GM21737 (cell line): ENCODE data around the gene CACNG1.
"Not testable (repeated sequence)": the region's sequence is repeated elsewhere in the genome, so short reads cannot be mapped to it uniquely, and the experiment has no call there.

Experiments
- ATAC-seq: cut with Tn5 transposase; IDR thresholded peaks from one replicate; pipeline ENCODE4 v1.9.1; 2021; ENCODE audit warnings: mild to moderate bottlenecking, moderate library complexity; ENCODE audit not compliant: unreplicated experiment

Gene CACNG1

DNA sequence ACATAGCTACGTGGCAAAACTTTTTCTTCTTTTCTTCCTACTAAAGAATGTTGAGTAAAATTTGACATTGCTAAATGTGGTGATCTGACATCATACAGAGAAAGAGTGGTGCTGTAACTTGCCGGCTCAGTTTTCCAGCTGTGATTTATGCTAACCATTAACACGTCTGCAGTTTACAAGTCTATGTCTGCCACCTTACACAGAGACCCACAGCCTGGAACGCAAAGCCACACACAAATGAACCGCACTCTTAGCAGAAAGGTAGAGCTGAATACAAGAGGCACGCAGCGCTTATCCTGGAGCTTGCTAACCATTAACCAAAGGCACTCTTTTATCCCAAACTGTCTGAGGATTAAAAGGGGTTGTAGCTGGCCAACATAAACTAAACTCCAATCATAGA is 31.9 kb downstream of the CACNG1 start:
- no peak for ATAC-seq

DNA sequence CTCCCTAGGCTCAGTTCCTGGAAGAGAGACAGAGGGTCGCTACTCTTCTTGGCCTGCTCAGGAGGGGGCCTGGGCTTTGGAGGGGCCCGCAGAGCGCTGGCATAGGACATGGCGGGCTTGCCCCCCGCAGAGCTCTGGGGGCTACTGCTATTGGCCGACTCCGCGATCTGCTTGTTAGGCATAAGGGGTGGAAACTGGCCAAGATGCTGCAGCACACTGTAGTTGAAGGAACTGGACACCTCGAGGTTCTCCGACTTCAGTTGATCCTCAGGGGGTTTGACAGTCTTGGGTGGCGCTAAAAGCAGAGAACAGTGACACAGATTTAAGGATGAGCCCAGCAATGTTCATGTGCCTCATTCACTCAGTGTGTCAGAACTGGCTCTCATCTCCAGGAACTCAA is 33.9 kb downstream of the CACNG1 start:
- ATAC-seq, result no peak

DNA sequence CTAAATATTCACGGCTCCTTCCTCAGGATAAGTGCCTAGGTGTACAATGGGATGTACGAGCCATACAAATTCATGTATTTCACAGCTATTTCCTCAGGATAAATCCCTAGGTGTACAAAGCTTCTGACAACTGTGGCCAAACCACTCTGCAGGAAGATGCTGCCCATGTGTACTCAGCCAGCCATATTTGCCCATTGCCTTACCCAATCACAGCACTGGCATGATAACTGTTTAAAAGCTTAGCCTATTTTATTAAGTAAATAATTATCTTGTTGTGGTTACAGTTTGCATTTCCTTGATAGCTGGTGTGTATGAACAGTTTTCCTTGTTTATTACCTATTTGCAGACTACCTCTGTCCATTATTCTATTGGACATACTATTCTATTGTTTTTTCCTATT is 35.1 kb downstream of the CACNG1 start:
- no peak for ATAC-seq

DNA sequence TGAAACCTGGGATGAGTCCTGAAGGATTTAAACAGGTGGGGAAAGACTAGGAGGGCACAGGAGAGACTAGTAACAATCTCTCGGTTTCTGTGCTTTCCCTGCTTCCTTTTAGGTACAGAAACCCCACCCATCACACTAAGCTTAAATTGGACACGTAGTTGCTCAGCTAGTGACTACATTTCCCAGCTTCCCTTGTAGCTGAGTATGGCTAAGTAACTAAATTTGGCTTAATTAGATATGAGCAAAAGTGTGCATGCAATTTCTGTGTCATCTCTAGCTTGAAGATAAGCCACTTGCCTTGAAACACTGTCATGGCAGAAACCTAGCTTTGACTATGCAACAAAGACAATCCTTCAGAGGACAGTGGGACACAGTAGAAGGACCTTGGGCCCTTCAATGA is 36.5 kb downstream of the CACNG1 start:
- no peak for ATAC-seq

DNA sequence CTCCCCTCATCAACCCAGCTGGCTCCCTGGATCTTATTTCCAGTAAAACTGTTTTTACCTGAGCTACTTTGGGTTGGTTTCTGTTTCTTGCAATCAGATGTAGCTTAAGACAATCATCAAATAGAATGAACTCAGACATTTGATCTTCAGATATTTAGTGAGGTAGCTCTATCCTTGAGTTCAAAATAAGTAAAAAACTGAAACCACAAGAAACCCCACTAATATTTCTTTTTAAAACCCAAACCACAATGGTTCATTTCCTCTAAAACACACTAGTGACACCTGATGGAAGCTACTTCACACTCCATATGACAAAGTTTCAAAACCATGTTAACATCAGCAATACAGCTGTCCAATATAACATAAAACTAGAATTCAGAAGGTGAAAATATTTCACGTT is 37.8 kb downstream of the CACNG1 start:
- ATAC-seq, result peak; percentile 73

DNA sequence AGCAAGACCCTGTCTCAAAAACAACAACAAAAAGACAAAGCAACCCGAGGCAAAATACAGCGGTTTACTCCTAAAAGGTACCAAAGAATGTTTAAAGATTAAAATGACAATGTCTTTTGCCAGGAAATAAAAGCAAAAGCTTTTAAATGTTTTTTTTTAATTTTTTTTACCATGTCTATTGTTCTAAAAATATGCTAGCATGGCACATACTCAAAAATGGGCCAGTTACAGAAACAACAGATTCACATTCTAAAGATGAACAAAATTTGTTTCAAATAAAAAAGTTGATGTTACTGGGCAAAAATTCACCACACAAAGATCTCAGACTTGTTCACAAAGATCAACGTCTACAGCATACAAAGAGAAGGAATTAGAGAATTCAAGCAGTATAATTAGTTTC is 41.1 kb downstream of the CACNG1 start:
- no peak for ATAC-seq

DNA sequence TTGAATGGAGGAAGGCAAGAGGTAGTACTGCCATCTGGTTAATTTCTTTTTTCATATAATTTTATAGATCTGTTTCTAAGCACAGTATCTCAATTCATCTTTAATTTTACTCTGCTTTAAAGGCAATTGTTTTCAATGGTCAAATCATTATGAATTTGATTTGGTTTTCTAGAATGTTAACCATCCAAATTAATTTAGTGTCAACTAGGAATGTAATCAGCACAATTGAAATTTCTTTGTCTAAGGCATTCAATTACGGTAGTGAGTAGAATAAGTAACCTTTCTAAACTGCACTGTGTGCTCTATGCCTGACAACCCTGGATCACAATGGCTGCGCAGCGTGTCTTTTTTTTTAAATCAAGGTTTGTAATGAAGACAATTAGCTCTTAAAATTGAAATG is 44.3 kb downstream of the CACNG1 start:
- no peak for ATAC-seq

DNA sequence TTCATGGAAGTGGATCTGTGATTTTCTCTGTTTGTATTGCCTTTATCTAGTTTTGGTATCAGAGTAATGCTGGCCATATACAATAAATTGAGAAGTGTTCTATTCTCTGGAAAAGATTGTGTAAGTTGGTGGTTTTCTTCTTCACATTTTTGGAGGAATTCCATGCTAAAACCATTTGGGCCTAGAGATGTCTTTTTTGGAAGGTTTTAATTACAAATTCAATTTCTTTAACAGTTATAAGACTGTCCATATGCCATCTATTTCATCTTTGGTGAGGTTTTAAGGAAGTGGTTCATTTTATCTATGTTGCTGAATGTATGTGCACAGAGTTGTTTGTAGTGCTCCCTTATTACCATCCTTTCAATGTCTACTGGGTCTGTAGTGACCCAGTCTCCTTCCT is 46.0 kb downstream of the CACNG1 start:
- no peak for ATAC-seq

DNA sequence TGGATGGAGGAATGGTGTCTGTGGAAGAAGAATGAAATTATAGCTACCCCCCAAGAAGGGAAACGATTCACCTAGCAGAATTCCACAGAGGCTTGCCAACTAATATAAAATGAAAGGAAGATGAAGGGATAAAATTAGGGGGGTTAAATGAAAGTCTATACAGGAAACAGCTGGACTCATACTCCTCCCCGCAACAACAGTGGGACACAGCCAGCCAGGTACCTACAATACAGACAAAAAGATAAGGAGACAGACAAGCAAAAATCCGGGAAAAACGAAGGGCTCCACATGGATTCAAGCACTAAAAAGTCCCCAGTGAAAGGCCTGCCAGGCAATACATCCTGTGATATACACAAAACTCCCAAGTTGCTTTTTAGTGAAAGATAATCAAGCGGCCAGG is 47.9 kb downstream of the CACNG1 start:
- ATAC-seq, result no peak

DNA sequence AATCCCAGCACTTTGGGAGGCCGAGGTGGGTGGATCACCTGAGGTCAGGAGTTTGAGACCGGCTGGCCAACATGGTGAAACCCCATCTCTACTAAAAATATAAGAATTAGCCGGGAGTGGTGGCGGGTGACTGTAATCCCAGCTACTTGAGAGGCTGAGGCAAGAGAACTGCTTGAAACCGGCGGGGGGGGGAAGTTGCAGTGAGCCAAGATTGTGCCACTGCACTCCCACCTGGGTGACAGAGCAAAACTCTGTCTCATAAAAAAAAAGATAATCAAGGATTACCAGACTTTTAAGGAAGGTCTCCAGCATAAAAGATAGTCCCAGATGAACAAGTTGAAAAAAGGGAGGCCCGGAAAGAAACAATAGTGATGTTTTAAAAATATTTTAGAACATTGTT is 48.4 kb downstream of the CACNG1 start:
- ATAC-seq, result not testable (repeated sequence)

DNA sequence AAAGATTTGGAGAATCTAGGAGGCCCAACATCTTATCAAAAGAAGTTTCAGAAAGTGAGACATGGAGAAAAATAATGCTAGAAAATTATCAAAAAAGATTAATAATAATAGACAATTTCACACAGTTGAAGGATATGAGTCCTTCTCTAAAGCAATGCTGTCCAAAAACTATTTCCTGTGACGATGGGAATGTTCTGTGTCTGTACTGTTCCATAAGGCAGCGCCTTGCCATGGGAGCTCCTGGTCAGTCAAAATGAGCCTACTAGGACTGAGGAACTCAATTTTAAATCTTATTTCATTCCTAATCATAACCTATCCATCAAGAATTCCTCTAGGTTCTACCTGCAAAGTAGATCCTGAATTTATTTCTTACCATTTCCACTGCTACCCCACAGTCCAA is 49.0 kb downstream of the CACNG1 start:
- ATAC-seq, result no peak

DNA sequence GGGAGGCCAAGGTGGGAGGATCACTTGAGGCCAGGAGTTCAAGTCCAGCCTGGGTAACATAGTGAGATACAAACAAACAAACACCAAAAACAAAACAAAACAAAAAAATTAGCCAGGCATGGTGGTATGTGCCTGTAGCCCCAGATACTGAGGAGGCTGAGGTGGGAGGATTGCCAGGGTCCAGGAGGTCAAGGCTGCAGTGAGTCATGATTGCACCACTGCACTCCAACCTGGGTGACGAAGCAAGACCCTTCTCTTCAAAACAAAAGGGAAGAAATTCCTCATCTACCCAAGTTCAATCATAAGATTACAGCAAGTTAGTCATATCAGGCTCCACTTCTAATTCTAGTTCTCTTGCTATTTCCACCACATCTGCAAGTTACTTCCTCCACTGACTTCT is 50.9 kb downstream of the CACNG1 start:
- ATAC-seq, result not testable (repeated sequence)

DNA sequence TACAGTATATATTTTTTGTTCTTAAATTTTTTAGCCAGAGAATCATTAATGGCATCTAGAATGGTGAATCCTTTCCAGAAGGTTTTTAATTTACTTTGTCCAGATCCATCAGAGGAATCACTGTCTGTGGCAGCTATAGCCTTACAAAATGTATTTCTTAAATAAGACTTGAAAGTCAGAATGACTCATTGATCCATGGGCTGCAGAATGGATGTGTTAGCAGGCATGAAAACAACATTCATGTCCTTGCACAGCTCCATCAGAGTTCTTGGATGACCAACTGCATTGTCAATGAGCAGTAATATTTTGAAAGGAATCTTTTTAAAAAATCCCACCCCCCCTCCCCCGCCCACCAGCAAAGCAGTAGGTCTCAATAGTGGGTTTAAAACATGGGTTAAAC is 51.4 kb downstream of the CACNG1 start:
- no peak for ATAC-seq

DNA sequence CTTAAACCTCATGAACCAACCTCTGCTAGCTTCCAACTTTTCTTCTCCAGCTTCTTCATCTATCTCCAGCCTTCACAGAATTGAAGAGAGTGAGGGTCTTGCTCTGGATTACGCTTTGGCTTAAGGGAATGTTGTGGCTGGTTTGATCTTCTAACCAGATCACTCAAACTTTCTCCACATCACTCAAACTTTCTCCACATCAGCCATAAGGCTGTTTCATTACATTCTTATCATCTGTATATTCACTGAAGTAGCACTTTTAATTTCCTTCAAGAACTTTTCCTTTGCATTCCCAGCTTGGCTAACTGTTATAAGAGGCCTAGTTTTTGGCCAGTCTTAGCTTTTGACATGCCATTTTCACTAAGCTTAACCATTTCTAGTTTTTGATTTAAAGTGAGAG is 52.3 kb downstream of the CACNG1 start:
- ATAC-seq, result no peak

DNA sequence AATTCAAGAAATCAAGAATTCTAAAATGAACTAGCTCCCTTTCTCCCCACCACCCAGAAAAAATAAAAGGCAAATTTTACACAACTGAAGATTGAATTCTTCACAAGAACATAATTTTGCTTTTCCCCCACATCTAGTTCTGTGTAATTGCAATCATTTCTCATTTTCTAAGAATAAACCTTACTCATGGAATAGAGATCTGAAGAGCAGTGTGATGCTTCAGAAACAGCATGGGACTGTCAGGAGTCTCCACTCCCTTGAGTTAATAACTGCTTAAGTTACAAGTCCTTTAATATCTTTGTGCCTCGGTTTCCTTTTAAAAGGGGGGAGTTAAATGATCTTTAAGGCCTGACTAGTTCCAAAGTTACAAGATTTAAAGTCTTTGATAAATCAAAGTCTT is 53.7 kb downstream of the CACNG1 start:
- no peak for ATAC-seq

DNA sequence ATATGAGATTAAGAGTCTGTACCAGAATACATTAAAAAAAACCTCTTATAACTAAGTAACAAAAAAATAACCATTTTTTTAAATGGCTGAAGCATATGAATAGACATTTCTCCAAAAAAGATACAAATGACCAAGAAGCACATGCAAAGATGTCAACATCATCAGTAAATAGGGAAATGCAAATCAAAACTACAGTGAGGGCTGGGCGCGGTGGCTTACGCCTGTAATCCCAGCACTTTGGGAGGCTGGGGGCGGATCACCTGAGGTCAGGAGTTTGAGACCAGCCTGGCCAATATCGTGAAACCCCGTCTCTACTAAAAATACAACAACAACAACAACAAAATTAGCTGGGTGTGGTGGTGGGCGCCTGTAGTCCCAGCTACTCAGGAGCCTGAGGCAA is 60.3 kb downstream of the CACNG1 start:
- ATAC-seq, result not testable (repeated sequence)

DNA sequence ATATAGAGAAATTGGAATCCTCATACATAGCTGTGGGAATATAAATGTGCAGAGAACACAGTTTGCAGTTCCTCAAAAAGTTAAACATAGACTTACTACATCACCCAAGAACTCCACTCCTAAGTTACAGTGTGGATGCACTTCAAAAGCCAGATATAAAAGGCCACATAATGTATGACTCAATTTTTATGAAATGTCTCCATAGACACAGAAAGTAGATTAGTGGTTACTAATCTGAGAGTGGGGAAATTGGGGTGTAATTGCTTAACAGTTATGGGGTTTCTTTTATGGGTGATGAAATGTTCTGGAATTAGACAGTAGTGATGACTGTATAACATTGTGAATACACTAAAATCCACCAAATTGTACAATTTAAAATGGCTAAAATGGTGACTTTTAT is 60.9 kb downstream of the CACNG1 start:
- no peak for ATAC-seq
